Tibial nerve (tissue), 4 donors: Measurements from ENCODE around the gene DYNLRB1.

Source experiments
- CTCF ChIP-seq, 5 experiments: fragments of 200-600 bp in 3 of 5; fragments of 450-650 bp in 2 of 5; sonication (generic) in 3 of 5; IDR thresholded peaks; one replicate each; pipeline ENCODE4 v1.5.1; 2016 to 2019; ENCODE audit warnings: antibody characterized with exemption in 5 of 5, mild to moderate bottlenecking in 3 of 5, moderate library complexity in 2 of 5
- EP300 ChIP-seq, 2 donors: sonication (generic); formaldehyde crosslinking; IDR thresholded peaks; one replicate each; pipeline ENCODE4 v1.6.1; 2017; ENCODE audit warnings: antibody characterized with exemption in 2 of 2, mild to moderate bottlenecking in 1 of 2
- POLR2A ChIP-seq, 2 donors: fragments of 450-650 bp; IDR thresholded peaks; one replicate each; pipeline ENCODE4 v1.6.1; 2017; ENCODE audit warnings: antibody characterized with exemption in 2 of 2, mild to moderate bottlenecking in 2 of 2, moderate library complexity in 2 of 2

- TF ChIP-seq CTCF (IDR thresholded peaks at IDR 0.05) = no peak
- no peak for TF ChIP-seq POLR2A (IDR thresholded peaks at IDR 0.05)
- TF ChIP-seq EP300 (IDR thresholded peaks at IDR 0.05) = no peak
Observed at GRCh38 chr20:34530342-34530741, 14.1 kb downstream of the DYNLRB1 start.
